ENCODE measurements around the gene LINC00632. TPM values are rescaled to one million over a fixed set of nuclear protein-coding genes. Genes with fewer than 3 reads are reported as not detected.
"Not testable (repeated sequence)": the region's sequence is repeated elsewhere in the genome, so short reads cannot be mapped to it uniquely, and the experiment has no call there.

The LINC00632 gene
- not detected for total RNA-seq

- no peak for DNase-seq
- Mint-ChIP-seq H3K4me1 (ENCODE audit: low read depth) (peaks cover 3% of the 10 kb centered on the region), H3K36me3 (ENCODE audit: low read depth) (no peaks in the 10 kb centered on the region), H3K27me3 (ENCODE audit: low read depth) (peaks cover 4% of the 10 kb centered on the region), H3K27ac (no peak within 1 kb of the TSS), H3K4me3 (no peak within 1 kb of the TSS), H3K9me3 (no peaks in the 10 kb centered on the region)
- CTCF ChIA-PET = no interaction called here
- intact Hi-C loops (cut with micrococcal nuclease) = no loop called here
Measured at GRCh38 chrX:140709421-140709846, at the start of gene LINC00632. TSS of gene LINC00632 (plus strand) at chrX:140709759.

GRCh38 chrX:140661643-140662042 is 47.9 kb upstream of the LINC00632 start:
- H3K27me3 Mint-ChIP-seq (ENCODE audit: low read depth) = no peaks in the 10 kb centered on the region
- no peaks in the 10 kb centered on the region for H3K4me1 Mint-ChIP-seq (ENCODE audit: low read depth)
- no peaks in the 10 kb centered on the region for H3K9me3 Mint-ChIP-seq
- no peak overlapping the region for H3K27ac Mint-ChIP-seq
- CTCF ChIA-PET = no interaction called here
- no peak for DNase-seq
- H3K36me3 Mint-ChIP-seq (ENCODE audit: low read depth) = no peaks in the 10 kb centered on the region
- intact Hi-C loops (cut with micrococcal nuclease) = loop anchor here (5.0 kb wide), 1 partner anchor 604 kb away; no protein-coding TSS in a partner anchor
- H3K4me3 Mint-ChIP-seq = no peak overlapping the region

- Mint-ChIP-seq H3K27me3 (ENCODE audit: low read depth) (peaks cover 3% of the 10 kb centered on the region), H3K27ac (no peak overlapping the region), H3K36me3 (ENCODE audit: low read depth) (no peaks in the 10 kb centered on the region), H3K4me1 (ENCODE audit: low read depth) (no peaks in the 10 kb centered on the region), H3K4me3 (no peak overlapping the region), H3K9me3 (no peaks in the 10 kb centered on the region)
- intact Hi-C loops (cut with micrococcal nuclease) = loop anchor here (2.0 to 5.0 kb wide), 2 partner anchors 92 to 608 kb away; no protein-coding TSS in a partner anchor
- no peak for DNase-seq
- CTCF ChIA-PET = no interaction called here
Measured at GRCh38 chrX:140664939-140665338, 44.6 kb upstream of the LINC00632 start.

- H3K9me3 Mint-ChIP-seq = no peaks in the 10 kb centered on the region
- H3K4me3 Mint-ChIP-seq = no peak overlapping the region
- no peaks in the 10 kb centered on the region for H3K4me1 Mint-ChIP-seq (ENCODE audit: low read depth)
- peaks cover 3% of the 10 kb centered on the region for H3K27me3 Mint-ChIP-seq (ENCODE audit: low read depth)
- no peak for DNase-seq
- H3K27ac Mint-ChIP-seq = no peak overlapping the region
- CTCF ChIA-PET = no interaction called here
- intact Hi-C loops (cut with micrococcal nuclease) = no loop called here
- no peaks in the 10 kb centered on the region for H3K36me3 Mint-ChIP-seq (ENCODE audit: low read depth)
Measured at GRCh38 chrX:140672840-140673731, 36.5 kb upstream of the LINC00632 start.

- no peak overlapping the region for H3K27ac Mint-ChIP-seq
- intact Hi-C loops (cut with micrococcal nuclease) = no loop called here
- peaks cover 1% of the 10 kb centered on the region for H3K9me3 Mint-ChIP-seq
- CTCF ChIA-PET = no interaction called here
- H3K4me1 Mint-ChIP-seq (ENCODE audit: low read depth) = no peaks in the 10 kb centered on the region
- no peaks in the 10 kb centered on the region for H3K36me3 Mint-ChIP-seq (ENCODE audit: low read depth)
- no peak for DNase-seq
- no peak overlapping the region for H3K4me3 Mint-ChIP-seq
- H3K27me3 Mint-ChIP-seq (ENCODE audit: low read depth) = no peaks in the 10 kb centered on the region
Measured at GRCh38 chrX:140687706-140688105, 21.9 kb upstream of the LINC00632 start.

GRCh38 chrX:140691596-140691995 is 18.0 kb upstream of the LINC00632 start:
- DNase-seq; H3K27me3 Mint-ChIP-seq (ENCODE audit: low read depth); H3K9me3 Mint-ChIP-seq; H3K27ac Mint-ChIP-seq; intact Hi-C loops (cut with micrococcal nuclease); H3K4me3 Mint-ChIP-seq; H3K36me3 Mint-ChIP-seq (ENCODE audit: low read depth); CTCF ChIA-PET; H3K4me1 Mint-ChIP-seq (ENCODE audit: low read depth): not testable (repeated sequence)

GRCh38 chrX:140697618-140698017 is 11.9 kb upstream of the LINC00632 start:
- Mint-ChIP-seq H3K27ac (no peak overlapping the region), H3K9me3 (no peaks in the 10 kb centered on the region), H3K36me3 (ENCODE audit: low read depth) (no peaks in the 10 kb centered on the region), H3K4me1 (ENCODE audit: low read depth) (no peaks in the 10 kb centered on the region), H3K4me3 (no peak overlapping the region), H3K27me3 (ENCODE audit: low read depth) (no peaks in the 10 kb centered on the region)
- intact Hi-C loops (cut with micrococcal nuclease) = no loop called here
- CTCF ChIA-PET = no interaction called here
- no peak for DNase-seq

GRCh38 chrX:140701480-140701879 is 8.1 kb upstream of the LINC00632 start:
- no peaks in the 10 kb centered on the region for H3K9me3 Mint-ChIP-seq
- intact Hi-C loops (cut with micrococcal nuclease) = loop anchor here (1.0 kb wide), 1 partner anchor 32 kb away; no protein-coding TSS in a partner anchor
- CTCF ChIA-PET = no interaction called here

GRCh38 chrX:140710710-140711109 is 1.2 kb downstream of the LINC00632 start:
- CTCF ChIA-PET = no interaction called here
- H3K4me3 Mint-ChIP-seq = no peak overlapping the region
- no peaks in the 10 kb centered on the region for H3K9me3 Mint-ChIP-seq
- no peaks in the 10 kb centered on the region for H3K36me3 Mint-ChIP-seq (ENCODE audit: low read depth)
- H3K27ac Mint-ChIP-seq = no peak overlapping the region
- peaks cover 3% of the 10 kb centered on the region for H3K4me1 Mint-ChIP-seq (ENCODE audit: low read depth)
- peaks cover 7% of the 10 kb centered on the region for H3K27me3 Mint-ChIP-seq (ENCODE audit: low read depth)
- DNase-seq = no peak
- intact Hi-C loops (cut with micrococcal nuclease) = no loop called here

More at GRCh38 chrX:140701480-140701879, 8.1 kb upstream of the LINC00632 start:
- Mint-ChIP-seq H3K27me3 (ENCODE audit: low read depth) (no peaks in the 10 kb centered on the region), H3K36me3 (ENCODE audit: low read depth) (no peaks in the 10 kb centered on the region), H3K4me1 (ENCODE audit: low read depth) (no peaks in the 10 kb centered on the region), H3K4me3 (no peak overlapping the region), H3K27ac (no peak overlapping the region)
- DNase-seq = no peak

GRCh38 chrX:140711894-140712293 is 2.3 kb downstream of the LINC00632 start:
- no peak for DNase-seq
- Mint-ChIP-seq H3K4me3 (no peak overlapping the region), H3K36me3 (ENCODE audit: low read depth) (no peaks in the 10 kb centered on the region), H3K9me3 (no peaks in the 10 kb centered on the region), H3K4me1 (ENCODE audit: low read depth) (peaks cover 3% of the 10 kb centered on the region), H3K27ac (no peak overlapping the region), H3K27me3 (ENCODE audit: low read depth) (peaks cover 7% of the 10 kb centered on the region)
- intact Hi-C loops (cut with micrococcal nuclease) = no loop called here
- CTCF ChIA-PET = interaction anchor here (0.7 kb wide), 1 partner anchor 136 kb away, joined by 3 read pairs; no protein-coding TSS in a partner anchor

- Mint-ChIP-seq H3K4me3 (peak overlapping the region; percentile 15), H3K27ac (no peak overlapping the region), H3K36me3 (ENCODE audit: low read depth) (no peaks in the 10 kb centered on the region), H3K27me3 (ENCODE audit: low read depth) (peaks cover 7% of the 10 kb centered on the region), H3K4me1 (ENCODE audit: low read depth) (peaks cover 3% of the 10 kb centered on the region), H3K9me3 (no peaks in the 10 kb centered on the region)
- intact Hi-C loops (cut with micrococcal nuclease) = no loop called here
- CTCF ChIA-PET = no interaction called here
- DNase-seq = peak; percentile 34
Measured at GRCh38 chrX:140712413-140713173, 3.0 kb downstream of the LINC00632 start.

GRCh38 chrX:140713174-140713539 is 3.6 kb downstream of the LINC00632 start:
- H3K9me3 Mint-ChIP-seq = no peaks in the 10 kb centered on the region
- H3K27me3 Mint-ChIP-seq (ENCODE audit: low read depth) = peaks cover 7% of the 10 kb centered on the region
- no peak for DNase-seq
- CTCF ChIA-PET = no interaction called here
- no peak overlapping the region for H3K27ac Mint-ChIP-seq
- no peaks in the 10 kb centered on the region for H3K36me3 Mint-ChIP-seq (ENCODE audit: low read depth)
- H3K4me3 Mint-ChIP-seq = no peak overlapping the region
- peaks cover 3% of the 10 kb centered on the region for H3K4me1 Mint-ChIP-seq (ENCODE audit: low read depth)
- intact Hi-C loops (cut with micrococcal nuclease) = no loop called here
